ENCODE data around the gene TIMM23B.
"Not testable (repeated sequence)": the region's sequence is repeated elsewhere in the genome, so short reads cannot be mapped to it uniquely, and the experiment has no call there.

GRCh38 chr10:49988376-49988775 lies 46.5 kb downstream of the TIMM23B start, which contains the start of gene AGAP6:
- not testable (repeated sequence) for TF ChIP-seq CTCF (conservative IDR thresholded peaks at IDR 0.05; ENCODE audit: low read length); EZH2phosphoT487 (IDR thresholded peaks at IDR 0.05; ENCODE audit: borderline replicate concordance, low read depth, low read length)
